ENCODE data around the gene STK32A. TPM values are rescaled to one million over a fixed set of nuclear protein-coding genes. Genes with fewer than 3 reads are reported as not detected.

STK32A gene
- total and polyA plus RNA-seq, 9 of the 15 experiments (the other 6 are each of a cell fraction or from before 2014, with no cell fraction given): not detected

DNA sequence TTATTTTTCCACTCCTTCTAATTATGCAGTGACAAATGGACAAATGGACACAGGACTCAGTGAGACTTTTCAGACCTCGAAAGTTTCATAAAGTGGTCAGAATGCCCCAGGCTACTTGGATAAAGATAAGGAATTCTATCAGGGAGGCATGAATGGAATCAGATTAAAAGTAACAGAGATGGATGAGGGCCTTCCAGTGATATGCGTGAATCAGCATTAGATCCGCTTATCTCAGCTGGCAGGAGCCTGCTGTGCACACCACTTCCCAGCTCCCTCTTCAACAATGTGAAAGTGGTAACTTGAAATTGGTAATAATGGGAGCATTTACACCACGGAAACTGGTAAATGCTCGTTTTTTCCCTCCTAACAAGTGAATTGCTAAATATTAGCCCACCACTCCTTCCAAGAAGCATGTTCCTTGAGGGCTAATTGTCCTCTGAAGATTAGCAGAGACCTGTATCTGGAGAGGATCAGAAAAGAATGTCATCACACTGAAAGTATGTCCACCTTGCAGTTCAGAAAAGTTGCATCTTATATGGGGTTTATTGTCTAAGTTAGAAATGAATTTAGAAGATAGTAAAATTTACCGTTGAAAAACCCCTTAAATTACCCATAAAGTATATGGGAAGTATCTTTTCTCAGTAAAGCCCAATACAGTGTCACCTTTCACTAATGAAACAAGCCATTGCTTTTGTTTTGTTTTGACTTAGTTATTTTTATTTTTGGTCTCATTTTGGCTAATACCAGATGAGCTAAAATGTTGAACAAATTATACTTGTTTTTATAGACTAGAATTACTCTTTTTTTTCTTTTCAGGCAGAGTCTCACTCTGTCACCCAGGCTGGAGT is 149.7 kb downstream of the STK32A start (continued):
- TF ChIP-seq TAF7 (tag; IDR thresholded peaks at IDR 0.05) (no peak), MYNN (IDR thresholded peaks at IDR 0.05) (no peak), MYNN (CRISPR knock-in tag; IDR thresholded peaks at IDR 0.05) (no peak), ZNF133 (CRISPR knock-in tag; IDR thresholded peaks at IDR 0.05) (no peak), ZNF395 (CRISPR knock-in tag; IDR thresholded peaks at IDR 0.05) (no peak), KAT8 (IDR thresholded peaks at IDR 0.05; ENCODE audit: low read depth) (no peak), KLF10 (CRISPR knock-in tag; IDR thresholded peaks at IDR 0.05) (no peak), E2F3 (CRISPR knock-in tag; IDR thresholded peaks at IDR 0.05) (no peak), MED1 (CRISPR knock-in tag; IDR thresholded peaks at IDR 0.05; ENCODE audit: borderline replicate concordance) (no peak)

- no peaks in the 10 kb centered on the region for H3K79me2 ChIP-seq (ENCODE audit: control insufficient read depth, insufficient read depth, low read length)
- POLR2A ChIA-PET: no interaction called here
- no peak overlapping the region for H3K4me3 ChIP-seq
- WGBS (ENCODE audit: insufficient coverage, low coverage, missing lambda C conversion rate): 0% methylated on average over 4 of the region's 4 CpGs
- no peaks in the 10 kb centered on the region for H4K20me1 ChIP-seq (replicated peaks; ENCODE audit: control insufficient read depth, insufficient read depth, low read length)
- no peak overlapping the region for H2AFZ ChIP-seq (ENCODE audit: low read depth, low read length)
- H3K9me3 ChIP-seq (replicated peaks; ENCODE audit: control insufficient read depth, insufficient read depth, low read depth, low read length): no peaks in the 10 kb centered on the region
- no peak overlapping the region for H3K27ac ChIP-seq (ENCODE audit: extremely low read depth, low read depth, low read length)
- H3K36me3 ChIP-seq (ENCODE audit: control insufficient read depth, insufficient read depth, low read length): no peaks in the 10 kb centered on the region
- no TSS peak for BruUV-seq (replicated peaks)
- ATAC-seq (no peak), FAIRE-seq (no peak), DNase-seq (ENCODE audit: extremely low read depth in 1 of 4, low spot score in 3 of 4) (no peak)
- in situ Hi-C loops (cut with MboI) (no loop called here), intact Hi-C loops (cut with micrococcal nuclease) (no loop called here)
- no peak overlapping the region for H3K9ac ChIP-seq (ENCODE audit: insufficient read depth in 1 of 2, low read depth in 2 of 2, low read length in 2 of 2)
- H3K4me1 ChIP-seq (replicated peaks in 1 of 2; ENCODE audit: control insufficient read depth in 2 of 2, insufficient read depth in 2 of 2, low read length in 2 of 2): no peaks in the 10 kb centered on the region
- CTCF ChIA-PET (ENCODE audit: low intra/inter-chr PET ratio): no interaction called here
- no peak overlapping the region for H3K4me2 ChIP-seq (ENCODE audit: insufficient read depth, low read length)
- H3K9me1 ChIP-seq (ENCODE audit: control insufficient read depth, insufficient read depth, low read length): no peaks in the 10 kb centered on the region
- H3K27me3 ChIP-seq (ENCODE audit: control insufficient read depth in 2 of 2, insufficient read depth in 2 of 2, low read length in 2 of 2): no peaks in the 10 kb centered on the region
- TF ChIP-seq ZHX1 (conservative IDR thresholded peaks at IDR 0.05; ENCODE audit: low read length) (no peak), UBTF (IDR thresholded peaks at IDR 0.05; ENCODE audit: borderline replicate concordance in 1 of 2, low read depth in 2 of 2, low read length in 2 of 2) (no peak), CCNT2 (IDR thresholded peaks at IDR 0.05; ENCODE audit: borderline replicate concordance, extremely low read depth, insufficient read length, low read depth, low read length) (no peak), HNRNPH1 (optimal IDR thresholded peaks at IDR 0.05; ENCODE audit: low read depth, low read length) (no peak)
Observed at GRCh38 chr5:147387109-147387508, 152.3 kb downstream of the STK32A start.
